Stimulated activated naive CD8-positive, alpha-beta T cell treated with anti-CD3 and anti-CD28 coated beads, Interleukin-15, Interleukin-2, amounts not matched to agents 100 U/mL and 50 U/mL, for 24 hours (primary cell): Measurements from ENCODE around the gene CAMKK2.
A peak's percentile ranks its signal among the peaks of the same experiment; 100 is the strongest.
"Not testable (repeated sequence)": the region's sequence is repeated elsewhere in the genome, so short reads cannot be mapped to it uniquely, and the experiment has no call there.

ENCODE experiments used
- ATAC-seq: fragments of 150-1000 bp; cut with Tn5 transposase; one replicate; pipeline ENCODE4 v1.10.0; 2021
- DNase-seq: peaks from one replicate; pipeline ENCODE4 v3.0.0; 2021

The CAMKK2 gene

GRCh38 chr12:121296618-121297434 lies at the start of gene CAMKK2:
Gene CAMKK2 (minus strand): TSS chr12:121296709. CDS start chr12:121274526, 22,183 bp downstream.
- peak; percentile 88 for ATAC-seq
- peak; percentile 89 for DNase-seq

GRCh38 chr12:121345151-121345815 lies 48.8 kb upstream of the CAMKK2 start:
- ATAC-seq: no peak
- no peak for DNase-seq

DNA sequence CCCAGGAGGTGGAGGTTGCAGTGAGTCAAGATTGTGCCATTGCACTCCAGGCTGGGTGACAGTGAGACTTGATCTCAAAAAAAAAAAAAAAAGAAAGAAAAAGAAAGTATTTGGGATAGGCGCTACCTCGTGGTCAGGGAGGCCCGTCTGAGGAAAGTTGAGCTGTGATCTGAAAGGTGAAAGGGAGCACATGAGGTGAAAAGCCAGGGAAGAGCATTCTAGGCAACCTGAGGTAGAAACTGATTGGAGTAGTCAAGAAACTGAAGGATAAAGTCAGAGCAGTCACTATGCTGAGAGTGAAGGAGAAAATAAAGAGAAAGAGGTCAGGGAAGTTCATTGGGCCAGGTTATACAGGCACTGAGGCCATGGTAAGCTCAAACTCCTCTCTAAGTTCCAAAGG lies 48.0 kb upstream of the CAMKK2 start:
- no peak for ATAC-seq
- no peak for DNase-seq

GRCh38 chr12:121337416-121337815 lies 40.9 kb upstream of the CAMKK2 start:
- DNase-seq (no peak), ATAC-seq (no peak)

GRCh38 chr12:121334513-121335343 lies 38.2 kb upstream of the CAMKK2 start:
- ATAC-seq: peak; percentile 69
- no peak for DNase-seq

- no peak for DNase-seq
These were observed 37.2 kb upstream of the CAMKK2 start for GRCh38 chr12:121333747-121334146.

DNA sequence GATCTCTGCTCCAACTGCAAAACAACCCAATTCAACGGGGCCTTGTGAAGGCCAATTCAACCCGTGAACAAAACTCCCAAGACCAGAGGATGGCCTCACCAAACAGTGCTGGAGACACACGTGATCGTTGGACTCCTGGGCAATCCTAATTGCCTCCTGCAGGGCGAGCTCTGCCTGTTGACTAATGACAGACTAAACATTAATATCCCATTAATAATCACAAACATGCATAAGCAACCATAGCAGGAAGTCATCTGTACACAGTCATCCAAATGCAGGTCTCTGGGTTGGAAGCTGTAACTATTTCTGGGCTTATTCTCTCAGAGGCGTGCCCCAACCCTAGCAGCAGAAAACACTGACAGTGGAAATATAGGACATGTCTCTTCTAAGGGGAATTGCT lies 34.7 kb upstream of the CAMKK2 start:
- ATAC-seq (no peak), DNase-seq (no peak)

More at GRCh38 chr12:121333747-121334146, 37.2 kb upstream of the CAMKK2 start:
- no peak for ATAC-seq

- ATAC-seq (no peak), DNase-seq (no peak)
These were observed 34.2 kb upstream of the CAMKK2 start for GRCh38 chr12:121330692-121331091.

DNA sequence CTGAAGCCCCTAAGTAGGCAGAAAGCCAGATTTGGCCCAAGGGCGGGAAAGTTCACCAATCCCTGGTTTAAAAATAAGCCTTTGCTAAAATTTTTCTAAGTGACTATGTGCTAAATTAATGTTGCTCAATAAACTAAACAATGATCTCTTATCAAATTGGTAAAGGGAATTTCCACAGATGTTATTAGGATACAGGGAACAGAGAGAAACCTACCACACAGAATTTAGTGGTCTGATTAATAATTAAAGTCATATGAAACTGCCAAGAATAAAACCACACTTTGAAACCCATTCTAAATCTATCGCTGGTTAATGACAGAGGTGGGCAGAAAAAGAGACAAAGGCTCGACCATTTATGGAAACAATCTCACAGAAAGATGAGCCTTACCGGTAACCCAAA lies 33.7 kb upstream of the CAMKK2 start:
- no peak for DNase-seq
- no peak for ATAC-seq

DNA sequence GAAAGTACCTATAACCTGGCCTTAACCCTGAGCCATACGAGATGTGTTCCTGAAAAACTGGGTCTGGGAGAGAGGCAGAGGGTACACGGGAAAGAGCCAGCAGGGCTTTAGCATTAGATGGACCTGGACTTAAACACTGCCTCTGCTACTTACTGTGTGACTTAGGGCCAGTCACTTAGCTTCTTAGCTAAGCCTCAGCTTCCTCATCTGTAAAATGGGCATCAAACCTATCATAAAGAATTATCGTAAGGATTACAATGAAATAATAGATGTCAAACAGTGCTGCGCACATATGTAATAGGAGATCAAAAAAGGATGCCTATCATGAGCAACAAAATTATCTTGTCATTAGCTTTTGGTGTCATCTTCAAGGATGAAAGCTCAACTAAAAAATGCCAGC lies 32.1 kb upstream of the CAMKK2 start:
- ATAC-seq: no peak
- DNase-seq: no peak

- ATAC-seq (no peak), DNase-seq (no peak)
These were observed 30.6 kb upstream of the CAMKK2 start for GRCh38 chr12:121326996-121327674.

DNA sequence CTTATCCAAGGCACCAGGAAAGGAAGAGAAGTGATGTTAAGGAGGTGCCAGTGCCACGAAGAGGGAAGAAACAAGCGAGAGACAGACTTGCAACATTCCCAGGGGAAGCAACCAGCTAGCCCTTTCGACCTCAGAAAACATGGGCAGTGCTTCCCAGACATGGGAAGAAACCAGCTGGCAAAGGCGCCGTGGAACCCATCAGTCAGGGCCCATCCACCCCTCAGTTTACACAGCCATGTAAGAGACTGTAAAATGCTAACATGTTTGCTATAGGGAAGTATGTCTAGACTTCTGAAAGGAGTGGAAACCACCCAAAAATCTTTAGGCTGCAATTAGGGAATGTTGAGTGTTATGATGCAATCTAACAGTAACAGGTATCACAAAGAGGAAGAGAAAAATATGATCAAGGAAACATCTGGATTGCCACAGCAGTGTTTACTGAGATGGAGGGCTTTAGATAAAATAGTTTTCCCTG lies 29.4 kb upstream of the CAMKK2 start:
- ATAC-seq (no peak), DNase-seq (no peak)

DNA sequence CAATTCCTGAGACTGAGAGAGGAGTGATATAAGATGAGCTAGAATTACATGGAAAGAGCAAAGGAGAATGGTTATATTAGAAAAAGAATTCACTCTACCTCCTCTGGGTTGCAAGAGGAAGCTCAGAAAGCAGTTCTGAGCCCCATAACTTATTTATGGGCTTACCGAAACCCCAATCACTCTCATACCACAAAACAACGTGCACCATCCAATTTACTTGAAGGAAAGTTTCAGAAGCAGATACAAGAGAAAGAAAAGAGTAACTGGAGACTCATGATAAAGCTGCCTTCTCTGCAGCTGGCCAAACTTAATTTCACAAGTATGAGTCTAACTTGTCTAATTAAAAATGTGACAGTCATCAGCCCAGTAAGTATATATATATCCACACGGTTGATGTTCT lies 27.4 kb upstream of the CAMKK2 start:
- ATAC-seq (no peak), DNase-seq (no peak)

DNA sequence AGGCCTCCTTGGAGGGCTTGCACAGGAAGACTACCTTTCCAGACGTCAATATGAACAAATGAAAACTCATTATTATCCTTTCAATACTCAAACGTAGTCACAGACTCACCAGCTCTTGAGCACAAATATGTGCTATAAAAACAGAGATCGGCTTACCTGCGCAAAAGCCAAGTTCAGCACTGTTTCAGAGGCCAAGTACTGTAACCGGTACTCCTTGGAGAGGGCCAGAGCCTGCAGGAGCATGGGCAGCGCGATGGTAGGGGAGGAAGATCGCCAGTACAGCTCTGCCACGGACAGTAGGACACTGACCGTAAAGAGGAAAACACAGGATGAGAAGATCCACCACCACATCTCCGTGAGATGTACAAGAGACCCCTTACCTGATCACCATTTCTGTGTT lies 21.6 kb upstream of the CAMKK2 start:
- no peak for ATAC-seq
- DNase-seq: no peak

- ATAC-seq (no peak), DNase-seq (no peak)
These were observed 17.9 kb upstream of the CAMKK2 start for GRCh38 chr12:121314431-121314830.

- DNase-seq, ATAC-seq: not testable (repeated sequence)
These were observed 13.7 kb upstream of the CAMKK2 start for GRCh38 chr12:121310231-121310630.

- not testable (repeated sequence) for ATAC-seq, DNase-seq
These were observed 10.9 kb upstream of the CAMKK2 start for GRCh38 chr12:121307397-121307796.

DNA sequence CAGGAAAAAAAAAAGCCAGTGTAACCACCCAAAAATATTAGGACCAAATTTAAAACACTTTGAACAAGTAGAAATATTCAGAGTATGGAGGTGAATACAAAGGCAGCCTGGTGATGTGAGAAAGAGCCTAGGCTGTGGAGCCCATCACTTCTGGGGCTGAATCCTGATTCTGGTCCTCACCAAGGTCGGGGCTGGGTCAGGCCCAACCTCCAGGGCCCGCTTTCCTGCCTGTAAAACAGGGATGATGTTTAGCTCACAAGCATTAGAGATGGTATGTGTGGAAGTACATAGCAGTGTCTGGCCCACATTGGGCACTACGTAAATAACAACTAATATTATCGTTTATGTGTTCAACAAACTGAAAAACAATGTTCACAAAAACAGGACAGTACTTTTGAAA lies 7.8 kb upstream of the CAMKK2 start:
- DNase-seq (no peak), ATAC-seq (no peak)

DNA sequence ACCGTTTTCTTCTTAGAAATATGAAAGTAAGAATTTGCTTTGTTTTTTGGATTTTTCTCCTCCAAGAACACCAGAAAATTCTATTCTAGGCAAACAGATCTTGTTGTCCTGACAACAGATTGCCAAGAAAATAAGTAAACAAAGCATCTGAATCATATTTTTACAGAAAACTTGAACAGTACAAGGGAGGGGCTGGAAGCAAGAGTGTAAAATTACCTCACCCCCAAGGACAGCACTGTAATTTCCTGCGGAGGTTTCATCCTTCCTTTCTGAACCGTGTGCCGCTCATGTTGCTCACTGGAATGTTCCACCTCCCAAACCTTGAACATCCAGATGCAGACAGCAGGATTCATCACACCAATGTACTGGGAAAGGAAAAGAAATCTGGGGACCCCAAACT lies 5.4 kb upstream of the CAMKK2 start:
- no peak for DNase-seq
- ATAC-seq: no peak

GRCh38 chr12:121300083-121300819 lies 3.7 kb upstream of the CAMKK2 start:
- no peak for ATAC-seq

DNA sequence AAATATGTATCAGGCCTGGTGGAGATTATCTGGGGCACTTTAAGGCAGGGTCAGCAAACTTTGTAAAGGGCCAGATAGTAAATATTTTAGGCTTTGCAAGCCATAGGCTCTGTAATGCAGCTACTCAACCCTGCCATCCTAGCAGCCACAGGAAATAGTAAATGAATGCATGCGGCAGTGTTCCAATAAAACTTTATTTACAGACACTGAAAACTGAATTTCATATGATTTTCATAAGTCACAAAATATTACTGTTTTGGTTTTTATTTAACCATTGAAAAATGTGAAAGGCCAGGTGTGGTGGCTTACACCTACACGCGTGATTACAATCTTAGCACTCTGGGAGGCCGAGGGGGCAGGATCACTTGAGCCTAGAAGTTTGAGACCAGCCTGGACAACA lies 3.2 kb upstream of the CAMKK2 start:
- ATAC-seq (no peak), DNase-seq (no peak)

More at GRCh38 chr12:121300083-121300819, 3.7 kb upstream of the CAMKK2 start:
- no peak for DNase-seq
